Astrocyte (in vitro differentiated cells and primary cell): Measurements from ENCODE around the gene TLR5. TPM values are rescaled to one million over a fixed set of nuclear protein-coding genes. Genes with fewer than 3 reads are reported as not detected.
"Not testable (repeated sequence)": the region's sequence is repeated elsewhere in the genome, so short reads cannot be mapped to it uniquely, and the experiment has no call there.

Experiments
- DNase-seq: peaks from one replicate; pipeline ENCODE4 v3.0.0-alpha.2; 2010; ENCODE audit warnings: low read depth
- FAIRE-seq: peaks from 2 replicates; lab custom pipeline; 2011; peaks lifted over from hg19 to GRCh38; lab: Jason Lieb, UNC
- H2AFZ ChIP-seq: 2 replicates; pipeline ENCODE4 v1.6.0; 2012; ENCODE audit warnings: low read depth, low read length, inconsistent platforms
- H3K27ac ChIP-seq: 2 replicates; pipeline ENCODE4 v1.5.1; 2011; ENCODE audit warnings: low read depth, low read length, inconsistent platforms
- H3K27me3 ChIP-seq: 2 replicates; pipeline ENCODE4 v1.6.0; 2011; ENCODE audit warnings: low read length, inconsistent platforms; ENCODE audit not compliant: insufficient read depth
- H3K36me3 ChIP-seq: 2 replicates; pipeline ENCODE4 v1.5.1; 2011; ENCODE audit warnings: low read length, inconsistent platforms; ENCODE audit not compliant: insufficient read depth
- H3K4me1 ChIP-seq: 2 replicates; pipeline ENCODE4 v1.5.1; 2011; ENCODE audit warnings: low read length, inconsistent platforms; ENCODE audit not compliant: insufficient read depth
- H3K4me2 ChIP-seq: 2 replicates; pipeline ENCODE4 v1.6.0; 2012; ENCODE audit warnings: low read length, inconsistent platforms
- H3K4me3 ChIP-seq: 2 replicates; pipeline ENCODE4 v1.5.1; 2011; ENCODE audit warnings: low read depth, mild to moderate bottlenecking, low read length, inconsistent platforms; ENCODE audit not compliant: insufficient read depth
- H3K79me2 ChIP-seq: 2 replicates; pipeline ENCODE4 v1.6.0; 2012; ENCODE audit warnings: mild to moderate bottlenecking, low read length, inconsistent platforms; ENCODE audit not compliant: insufficient read depth
- H3K9ac ChIP-seq: 2 replicates; pipeline ENCODE4 v1.6.0; 2012; ENCODE audit warnings: mild to moderate bottlenecking, low read length, inconsistent platforms
- H3K9me3 ChIP-seq: 2 replicates; pipeline ENCODE4 v1.5.1; 2012; ENCODE audit warnings: low read depth, mild to moderate bottlenecking, low read length, inconsistent platforms; ENCODE audit not compliant: insufficient read depth
- H4K20me1 ChIP-seq: 2 replicates; pipeline ENCODE4 v1.6.0; 2012; ENCODE audit warnings: low read length, inconsistent platforms; ENCODE audit not compliant: insufficient read depth
- H3K27ac Mint-ChIP-seq: one replicate; pipeline ENCODE4 v1.8.0; 2021; ENCODE audit warnings: mild to moderate bottlenecking, mixed read lengths; ENCODE audit not compliant: unreplicated experiment
- H3K27me3 Mint-ChIP-seq: one replicate; pipeline ENCODE4 v1.8.0; 2021; ENCODE audit warnings: low read depth, mixed read lengths; ENCODE audit not compliant: unreplicated experiment
- H3K36me3 Mint-ChIP-seq: one replicate; pipeline ENCODE4 v1.8.0; 2021; ENCODE audit warnings: low read depth, mixed read lengths; ENCODE audit not compliant: unreplicated experiment
- H3K4me1 Mint-ChIP-seq: one replicate; pipeline ENCODE4 v1.8.0; 2021; ENCODE audit warnings: low read depth, mixed read lengths; ENCODE audit not compliant: unreplicated experiment
- H3K4me3 Mint-ChIP-seq: one replicate; pipeline ENCODE4 v1.8.0; 2021; ENCODE audit warnings: mild to moderate bottlenecking, moderate library complexity, mixed read lengths; ENCODE audit not compliant: unreplicated experiment
- H3K9me3 Mint-ChIP-seq: one replicate; pipeline ENCODE4 v1.8.0; 2021; ENCODE audit warnings: mild to moderate bottlenecking, mixed read lengths; ENCODE audit not compliant: unreplicated experiment
- CTCF ChIP-seq: IDR thresholded peaks from 2 replicates; pipeline ENCODE4 v1.5.1; 2011; ENCODE audit warnings: low read depth, mild to moderate bottlenecking, inconsistent platforms, low read length, moderate library complexity; ENCODE audit not compliant: insufficient read depth
- EZH2 ChIP-seq: IDR thresholded peaks from 2 replicates; pipeline ENCODE4 v1.6.1; 2012; ENCODE audit warnings: mild to moderate bottlenecking, low read length, inconsistent platforms; ENCODE audit not compliant: insufficient read depth
- total RNA-seq: library from RNA; stranded (reverse); gene quantifications from 2 replicates; pipeline ENCODE4 v1.2.1, GENCODE V29; 2021

Gene TLR5
- total RNA-seq, 1 donor from 2014 or later = 1.1 TPM

GRCh38 chr1:223175633-223176032, 32.6 kb upstream of the TLR5 start:
- Mint-ChIP-seq H3K4me1 (peaks cover 9% of the 10 kb centered on the region), H3K9me3 (no peaks in the 10 kb centered on the region), H3K4me3 (no peak overlapping the region), H3K27me3 (peaks cover 5% of the 10 kb centered on the region), H3K27ac (no peak overlapping the region), H3K36me3 (no peaks in the 10 kb centered on the region)
- peaks cover 2% of the 10 kb centered on the region for H3K27me3 ChIP-seq
- H3K4me3 ChIP-seq = no peak overlapping the region
- H3K4me2 ChIP-seq = no peak overlapping the region
- no peak overlapping the region for H3K9ac ChIP-seq
- H4K20me1 ChIP-seq = no peaks in the 10 kb centered on the region
- H3K9me3 ChIP-seq = no peaks in the 10 kb centered on the region
- no peak overlapping the region for H3K27ac ChIP-seq
- DNase-seq (no peak), FAIRE-seq (no peak)
- H3K79me2 ChIP-seq = no peaks in the 10 kb centered on the region
- no peaks in the 10 kb centered on the region for H3K36me3 ChIP-seq
- TF ChIP-seq CTCF = no peak
- TF ChIP-seq EZH2 = no peak
- H3K4me1 ChIP-seq = no peaks in the 10 kb centered on the region
- no peak overlapping the region for H2AFZ ChIP-seq

GRCh38 chr1:223175032-223175431, 32.0 kb upstream of the TLR5 start:
- Histone ChIP-seq H2AFZ (no peak overlapping the region), H3K4me2 (no peak overlapping the region), H3K4me1 (no peaks in the 10 kb centered on the region), H3K4me3 (no peak overlapping the region), H3K79me2 (no peaks in the 10 kb centered on the region), H3K27me3 (peaks cover 2% of the 10 kb centered on the region), H3K36me3 (no peaks in the 10 kb centered on the region), H3K27ac (no peak overlapping the region), H3K9ac (no peak overlapping the region), H4K20me1 (no peaks in the 10 kb centered on the region), H3K9me3 (no peaks in the 10 kb centered on the region)
- H3K4me3 Mint-ChIP-seq = no peak overlapping the region
- H3K36me3 Mint-ChIP-seq = no peaks in the 10 kb centered on the region
- H3K9me3 Mint-ChIP-seq = no peaks in the 10 kb centered on the region
- TF ChIP-seq EZH2 = no peak
- TF ChIP-seq CTCF = no peak
- H3K27ac Mint-ChIP-seq = no peak overlapping the region
- no peak for FAIRE-seq
- H3K4me1 Mint-ChIP-seq = peaks cover 5% of the 10 kb centered on the region
- DNase-seq = no peak
- H3K27me3 Mint-ChIP-seq = peaks cover 5% of the 10 kb centered on the region

- DNase-seq, H3K27me3 ChIP-seq, H3K9me3 Mint-ChIP-seq, H3K36me3 Mint-ChIP-seq, H3K79me2 ChIP-seq, H3K36me3 ChIP-seq, H3K9ac ChIP-seq, H4K20me1 ChIP-seq, H3K4me2 ChIP-seq, H3K4me3 ChIP-seq, H2AFZ ChIP-seq, H3K27me3 Mint-ChIP-seq, H3K27ac ChIP-seq, H3K4me3 Mint-ChIP-seq, H3K27ac Mint-ChIP-seq, H3K9me3 ChIP-seq, H3K4me1 ChIP-seq, FAIRE-seq, H3K4me1 Mint-ChIP-seq: not testable (repeated sequence)
Observed at GRCh38 chr1:223169458-223169857, 26.4 kb upstream of the TLR5 start.
